Activated T-helper 1 cell treated with Interleukin-2 at 50 U/mL for 16 hours (primary cell): ENCODE data around the gene CNBP.
"Not testable (repeated sequence)": the region's sequence is repeated elsewhere in the genome, so short reads cannot be mapped to it uniquely, and the experiment has no call there.

Experiments
- DNase-seq: peaks from one replicate; pipeline ENCODE4 v3.0.0-alpha.2; 2020; ENCODE audit warnings: low read depth

The CNBP gene

DNA sequence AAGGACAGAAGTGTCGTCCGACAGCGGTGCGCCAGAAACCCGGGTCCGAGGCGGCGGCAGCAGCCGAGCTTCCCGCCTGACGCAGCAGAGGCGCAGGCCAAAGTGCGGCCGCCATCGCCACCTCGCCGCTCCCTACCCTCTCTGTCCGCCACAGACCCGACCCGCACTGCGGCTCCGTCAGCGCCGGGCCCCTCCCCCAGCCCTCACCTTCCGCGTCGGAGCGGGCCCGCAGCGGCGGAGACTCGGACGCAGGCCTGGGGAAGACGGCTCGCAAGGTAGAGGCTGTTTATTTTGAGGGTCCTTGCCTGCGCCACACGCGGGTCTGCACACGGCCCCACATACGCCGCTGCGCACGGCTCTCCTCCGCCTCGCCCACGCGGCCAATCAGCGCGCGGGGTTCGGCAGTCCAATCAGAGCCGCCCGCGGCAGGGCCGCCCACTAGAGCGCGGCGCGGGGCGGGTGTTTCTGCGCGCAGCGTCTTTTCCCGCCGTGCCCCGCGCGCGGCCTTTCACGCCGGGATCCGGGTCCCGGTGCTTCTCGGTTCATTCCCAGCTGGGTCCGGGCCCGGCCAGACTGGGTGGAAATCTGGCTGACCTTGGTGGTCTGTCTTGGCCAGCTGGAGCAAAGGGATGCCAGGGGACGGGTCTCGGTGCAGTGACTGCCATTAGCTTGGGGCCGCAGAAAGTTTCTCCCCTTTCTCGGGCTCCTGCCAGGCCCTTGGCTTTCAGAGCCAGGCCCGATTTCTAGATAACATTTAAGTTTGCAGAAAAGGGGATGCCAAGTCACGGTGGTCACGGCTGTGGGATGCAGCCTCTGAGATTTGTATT, at the start of gene CNBP:
TSS of gene CNBP (minus strand) at position 328 of the 827 bp plus-strand sequence. CDS start 12,139 bp downstream, outside the sequence.
- DNase-seq = peak; percentile 91

DNA sequence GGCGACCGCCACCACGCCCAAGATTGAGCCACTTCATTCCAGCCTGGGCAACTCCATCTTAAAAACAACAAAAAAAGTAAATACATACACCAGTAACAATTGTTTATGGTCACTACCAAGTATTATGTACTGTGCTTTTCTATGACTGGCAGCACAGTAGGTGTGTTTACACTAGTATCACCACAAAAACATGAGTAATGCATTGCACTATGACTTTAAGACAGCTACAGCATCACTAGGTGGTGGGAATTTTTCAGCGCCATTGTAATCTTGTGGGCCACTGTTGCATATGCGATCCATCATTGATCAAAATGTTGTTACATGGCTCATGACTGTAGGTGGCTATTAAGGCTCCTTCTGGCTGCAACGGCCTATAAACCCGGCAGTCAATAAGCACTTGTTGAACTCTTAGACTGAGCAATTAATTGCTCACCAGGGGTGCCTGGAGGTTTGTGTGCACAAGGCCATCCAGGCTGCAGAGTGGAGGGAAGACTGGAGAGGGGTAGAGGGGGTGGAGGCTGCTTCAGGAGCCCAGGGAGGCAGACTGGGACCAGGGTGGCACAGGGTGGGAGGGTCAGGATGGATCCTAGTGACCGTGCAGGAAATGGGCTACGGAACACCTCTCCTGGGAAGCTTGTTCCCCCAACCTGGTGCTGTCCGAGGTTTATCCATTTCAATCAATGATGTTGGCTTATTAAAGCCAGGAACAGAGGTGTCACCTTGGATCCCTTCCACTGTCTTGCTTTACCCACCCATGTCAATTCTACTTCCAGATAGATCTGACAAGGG, 47.8 kb upstream of the CNBP start:
- DNase-seq = no peak

DNA sequence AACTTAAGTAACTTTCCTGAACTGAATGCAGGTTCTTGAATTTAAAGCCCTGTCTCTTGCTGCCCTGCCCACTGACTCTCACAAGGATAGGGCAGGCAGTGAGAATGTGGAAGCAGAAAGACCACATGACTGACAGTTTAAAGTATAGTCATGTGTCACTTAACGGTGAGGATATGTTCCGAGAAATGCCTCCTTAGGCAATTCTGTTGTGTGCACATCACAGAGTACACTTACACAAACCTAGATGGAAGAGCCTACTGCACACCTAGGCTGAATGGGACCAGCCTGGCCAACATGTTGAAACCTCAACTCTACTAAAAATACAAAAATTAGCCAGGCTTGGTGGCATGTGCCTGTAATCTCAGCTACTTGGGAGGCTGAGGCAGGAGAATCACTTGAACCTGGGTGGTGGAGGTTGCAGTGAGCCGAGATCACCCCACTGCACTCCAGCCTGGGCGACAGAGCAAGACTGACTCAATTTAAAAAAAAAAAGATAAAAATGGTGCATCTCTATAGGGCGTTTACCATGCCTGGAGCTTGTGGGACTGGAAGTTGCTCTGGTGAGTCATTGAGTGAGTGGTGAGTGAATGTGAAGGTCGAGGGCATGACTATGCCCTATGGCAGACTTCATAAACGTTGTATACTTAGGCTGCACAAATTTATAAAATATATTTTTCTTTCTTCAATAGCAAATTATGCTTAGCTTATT, 46.8 kb upstream of the CNBP start:
- no peak for DNase-seq

DNA sequence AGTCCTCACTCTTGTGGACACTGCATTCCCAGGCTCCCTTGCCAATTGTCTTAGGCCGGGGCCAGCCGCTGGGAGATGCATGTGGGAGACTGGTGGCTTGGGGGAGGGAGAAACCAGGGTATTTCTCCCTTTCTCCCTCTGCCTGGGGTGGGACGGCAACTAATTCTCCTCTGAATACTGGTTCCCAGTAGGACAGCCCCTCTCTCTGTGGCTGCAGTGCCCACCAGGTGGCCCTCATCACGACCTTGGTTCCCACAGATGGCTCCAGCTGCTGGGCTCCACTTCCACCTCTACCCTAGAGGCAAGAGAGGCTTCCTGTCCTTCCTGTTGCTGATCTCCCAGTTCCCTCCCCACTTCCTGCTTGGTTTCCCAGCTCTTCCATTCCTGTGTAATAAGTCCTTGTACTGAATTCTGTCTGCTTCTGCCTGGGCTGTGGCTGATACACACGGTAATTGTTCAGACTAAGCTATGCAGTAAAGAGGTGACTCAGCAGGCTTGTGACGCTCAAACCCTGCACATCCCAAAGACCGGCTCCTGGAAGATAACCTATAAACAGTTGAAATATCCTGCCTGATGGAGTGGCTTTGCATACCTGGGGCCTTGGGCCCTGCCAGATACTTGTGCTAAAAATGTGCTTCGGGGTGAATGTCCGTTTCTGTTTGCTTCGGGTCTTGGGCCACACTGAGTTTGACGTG, 45.3 kb upstream of the CNBP start:
- no peak for DNase-seq

DNA sequence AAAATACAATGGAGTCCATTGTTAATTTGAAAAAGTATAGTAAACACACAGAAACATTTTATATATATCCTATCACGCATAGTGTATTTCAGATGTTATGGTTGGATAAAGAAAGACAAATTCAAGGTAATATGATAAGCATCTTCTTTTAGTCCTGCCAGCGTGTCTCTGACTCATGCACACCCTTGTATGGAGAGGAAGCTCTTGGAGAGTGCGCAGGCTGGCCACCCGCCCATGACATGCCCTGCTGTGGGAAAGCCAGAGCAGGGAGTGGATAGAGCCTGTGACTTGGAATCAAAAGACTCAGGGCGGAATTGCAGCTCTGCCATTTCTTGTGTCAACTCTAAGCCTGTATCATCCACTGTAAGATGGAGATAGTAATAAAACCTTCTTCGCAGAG, 42.7 kb upstream of the CNBP start:
- DNase-seq = no peak

DNA sequence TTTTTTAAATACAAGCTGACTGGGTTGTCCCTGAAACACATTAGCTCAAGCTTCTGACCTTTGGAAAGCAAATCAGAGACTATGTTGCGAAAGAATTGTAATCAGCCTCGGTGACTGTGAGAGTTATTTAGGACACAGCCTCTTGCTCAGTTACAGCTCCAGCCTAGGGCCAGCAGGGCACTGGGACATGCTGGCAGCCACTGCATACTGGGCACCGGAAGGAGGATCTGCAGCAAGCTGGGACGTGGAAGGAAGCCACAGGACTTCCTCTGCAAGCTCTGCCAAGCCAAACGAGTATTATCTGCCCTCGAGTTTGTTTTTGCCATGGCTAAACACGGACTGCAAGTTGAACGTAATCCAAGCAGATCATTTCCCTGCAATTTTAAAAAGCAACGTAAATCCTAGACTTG, 41.3 kb upstream of the CNBP start:
- no peak for DNase-seq

DNA sequence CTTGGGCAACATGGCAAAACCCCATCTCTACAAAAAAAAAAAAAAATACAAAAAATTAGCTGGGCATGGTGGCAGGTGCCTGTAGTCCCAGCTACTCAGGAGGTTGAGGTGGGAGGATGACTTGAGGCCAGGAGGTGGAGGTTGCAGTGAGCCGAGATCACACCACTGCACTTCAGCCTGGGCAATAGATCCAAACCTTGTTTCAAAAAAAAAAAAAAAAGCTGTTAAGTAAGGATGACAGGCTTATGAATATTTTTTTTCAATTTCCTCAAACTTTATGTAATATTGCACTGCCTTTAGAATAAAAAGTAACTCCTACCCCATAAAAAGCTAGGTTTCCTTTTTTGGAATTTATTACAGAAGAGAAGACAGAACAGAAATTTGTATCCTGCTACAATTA, 40.7 kb upstream of the CNBP start:
- not testable (repeated sequence) for DNase-seq

DNA sequence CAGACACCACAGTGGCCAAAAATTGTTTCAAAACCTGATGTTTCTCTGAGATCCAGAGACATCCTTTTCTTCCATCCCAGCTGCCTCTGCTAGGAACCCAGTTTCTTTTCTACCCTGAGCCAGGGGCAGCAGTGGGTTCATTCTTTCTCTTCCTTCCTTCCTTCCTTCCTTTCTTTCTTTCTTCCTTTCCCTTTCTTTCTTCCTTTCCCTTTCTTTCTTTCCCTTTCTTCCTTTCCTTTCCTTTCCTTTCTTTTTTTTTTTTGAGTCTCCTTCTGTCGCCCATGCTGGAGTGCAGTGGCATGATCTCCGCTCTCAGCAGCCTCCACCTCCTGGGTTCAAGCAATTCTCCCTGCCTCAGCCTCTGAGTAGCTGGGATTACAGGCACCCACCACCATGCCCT, 35.0 kb upstream of the CNBP start:
- no peak for DNase-seq

DNA sequence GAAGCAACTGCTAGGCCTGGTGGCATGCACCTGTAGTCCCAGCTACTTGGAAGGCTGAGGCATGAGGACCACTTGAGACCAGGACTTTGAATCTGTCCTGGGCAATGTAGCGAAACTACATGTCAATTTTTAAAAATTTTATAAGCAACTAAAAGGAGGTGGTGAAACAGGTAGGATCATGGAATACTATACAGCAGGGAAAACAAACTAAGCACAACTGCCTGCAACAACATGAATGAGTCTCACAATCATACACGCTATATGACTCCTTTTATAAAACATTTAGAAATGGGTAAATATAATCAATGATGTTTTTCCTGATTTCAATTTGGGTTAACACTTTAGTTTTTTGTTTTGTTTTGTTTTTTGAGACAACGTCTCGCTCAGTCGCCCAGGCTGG, 29.5 kb upstream of the CNBP start:
- DNase-seq = no peak

DNA sequence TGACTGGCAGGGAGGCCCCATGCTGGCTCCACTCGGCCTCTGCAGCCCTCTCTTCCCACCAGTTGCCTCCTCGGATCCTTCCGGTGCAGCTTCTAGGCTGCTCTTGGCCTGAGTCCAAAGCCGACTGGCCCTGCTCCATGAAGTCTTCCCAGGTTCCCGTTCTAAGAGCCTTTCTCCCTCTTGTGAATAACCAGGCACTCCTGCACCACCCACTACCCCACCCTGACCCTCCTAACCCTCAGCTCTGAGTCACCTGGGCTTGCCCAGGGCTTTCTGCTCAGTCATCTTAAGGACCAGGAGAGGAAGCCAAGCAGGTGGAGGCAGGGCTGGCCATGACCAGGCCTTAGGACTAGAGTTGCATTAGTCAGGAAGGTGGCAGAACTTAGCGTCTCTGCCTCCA, 28.1 kb upstream of the CNBP start:
- DNase-seq = no peak

DNA sequence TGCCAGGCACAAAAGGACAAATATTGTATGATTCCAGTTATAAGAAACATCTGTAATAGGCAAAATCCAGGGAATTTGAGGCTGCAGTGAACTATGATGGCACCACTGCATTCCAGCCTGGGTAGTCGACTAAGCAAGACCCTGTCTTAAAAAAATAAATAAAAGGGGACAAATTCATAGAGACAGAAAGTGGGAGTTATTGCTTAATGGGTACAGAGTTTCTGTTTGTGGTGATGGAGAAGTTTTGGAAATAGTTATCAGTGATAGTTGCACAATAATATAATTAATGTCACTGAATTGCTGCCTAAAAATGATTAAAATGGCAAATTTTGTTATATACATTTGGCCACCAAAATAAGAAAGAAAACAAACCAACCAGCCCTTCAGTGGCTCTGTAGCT, 27.6 kb upstream of the CNBP start:
- no peak for DNase-seq

DNA sequence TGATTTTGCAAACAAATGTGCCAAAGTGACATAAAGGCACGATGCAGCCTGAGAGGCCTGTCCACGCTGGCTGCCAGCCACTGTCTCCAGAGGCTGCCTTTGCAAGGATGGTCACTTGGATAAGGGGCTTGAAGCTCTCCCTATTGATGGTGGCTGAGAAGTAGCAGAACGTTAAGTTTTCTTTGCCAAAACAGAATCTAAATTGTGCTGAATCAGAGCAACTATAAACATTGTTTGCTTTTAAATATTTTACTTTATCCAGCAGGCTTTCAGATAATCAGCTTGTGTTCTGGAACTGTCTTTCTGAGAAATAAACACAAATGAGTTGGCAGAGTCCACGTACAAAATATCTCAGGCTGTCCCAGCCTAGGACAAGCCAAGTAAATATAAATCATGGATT, 23.8 kb upstream of the CNBP start:
- no peak for DNase-seq

DNA sequence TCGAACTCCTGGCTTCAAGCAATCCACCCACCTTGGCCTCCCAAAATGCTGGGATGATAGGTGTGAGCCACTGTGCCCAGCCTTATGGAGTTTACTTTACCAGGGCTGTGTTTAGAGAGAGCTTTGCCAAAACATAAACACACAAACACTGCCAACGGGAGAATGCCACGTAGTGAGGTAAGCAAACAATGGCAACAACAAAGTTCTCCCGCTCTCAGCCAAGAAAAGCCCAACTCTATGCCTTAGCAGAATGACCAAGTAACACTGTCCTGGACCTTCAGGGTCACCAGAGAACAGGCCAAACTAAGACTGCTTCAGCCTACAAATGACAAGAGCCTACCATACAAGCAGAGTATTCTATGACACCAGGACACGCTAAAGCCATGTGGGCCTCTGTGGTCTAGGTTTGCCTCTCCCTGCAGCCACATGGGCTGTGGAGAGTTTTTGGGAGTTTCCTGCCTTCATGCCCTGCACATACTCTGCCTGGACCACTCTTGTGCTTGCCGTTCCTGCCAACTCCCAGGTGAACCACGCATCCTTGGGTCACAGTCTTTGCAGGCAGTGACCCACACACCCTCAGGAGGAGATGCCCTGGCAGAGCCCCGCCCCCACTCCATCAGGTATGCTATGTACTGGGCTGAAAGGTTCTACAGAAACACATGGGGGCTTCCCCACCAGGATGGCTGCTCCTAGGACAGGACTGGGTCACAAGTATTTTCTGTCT, 21.6 kb upstream of the CNBP start:
- no peak for DNase-seq

DNA sequence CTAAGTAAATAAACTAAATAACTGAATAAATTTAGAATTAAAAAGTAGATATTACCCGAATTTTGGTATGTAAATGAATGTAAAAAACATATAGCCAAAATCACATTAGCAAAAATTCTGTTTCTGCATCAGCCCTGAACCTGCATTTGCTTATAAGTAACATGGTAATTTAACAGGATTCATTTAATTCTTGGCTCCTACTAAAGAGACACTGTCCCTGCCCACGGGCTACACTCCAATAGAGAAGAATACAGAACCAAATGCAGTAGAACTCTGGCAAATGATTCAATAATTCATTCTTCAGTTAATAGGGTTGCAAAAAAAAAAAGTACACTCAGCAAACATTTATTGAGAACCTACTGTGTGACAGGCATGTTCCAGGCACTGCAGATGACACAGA, 20.8 kb upstream of the CNBP start:
- no peak for DNase-seq

DNA sequence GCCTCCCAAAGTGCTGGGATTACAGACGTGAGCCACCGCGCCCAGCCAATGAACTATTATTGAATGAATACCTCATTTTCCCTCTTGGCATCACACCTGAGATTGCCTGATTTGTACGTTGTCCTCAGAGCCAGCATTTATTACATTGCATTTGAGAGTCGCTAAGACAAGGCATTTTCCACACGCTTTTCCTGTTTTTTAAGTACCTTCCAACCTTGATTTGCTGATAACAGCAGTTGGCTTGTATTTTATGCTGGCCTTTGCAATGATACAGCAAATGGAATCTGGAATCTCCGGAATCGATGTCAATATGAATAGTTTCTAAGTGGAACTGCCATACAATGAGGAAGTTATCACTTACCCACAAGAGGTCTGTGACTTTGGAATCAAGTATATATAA, 15.7 kb upstream of the CNBP start:
- no peak for DNase-seq

DNA sequence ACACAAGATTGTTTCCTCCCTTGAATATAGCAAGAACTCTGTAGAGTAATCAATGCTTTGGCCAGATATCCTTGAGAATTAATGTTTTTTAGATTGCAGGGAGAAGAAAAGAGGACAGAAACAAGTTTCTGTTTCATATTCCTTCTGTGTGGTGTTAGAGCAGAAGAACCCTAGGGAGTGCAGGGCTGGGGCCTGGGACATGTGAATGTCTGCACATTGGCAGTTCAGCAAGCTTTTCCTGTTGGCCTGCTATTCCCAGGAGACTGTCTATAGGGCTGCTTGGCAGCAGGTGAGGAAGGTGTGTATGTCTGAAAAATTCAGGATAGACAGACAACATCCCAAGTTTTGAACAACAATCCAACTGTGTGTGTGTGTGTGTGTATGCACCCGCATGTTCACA, 13.6 kb upstream of the CNBP start:
- no peak for DNase-seq

DNA sequence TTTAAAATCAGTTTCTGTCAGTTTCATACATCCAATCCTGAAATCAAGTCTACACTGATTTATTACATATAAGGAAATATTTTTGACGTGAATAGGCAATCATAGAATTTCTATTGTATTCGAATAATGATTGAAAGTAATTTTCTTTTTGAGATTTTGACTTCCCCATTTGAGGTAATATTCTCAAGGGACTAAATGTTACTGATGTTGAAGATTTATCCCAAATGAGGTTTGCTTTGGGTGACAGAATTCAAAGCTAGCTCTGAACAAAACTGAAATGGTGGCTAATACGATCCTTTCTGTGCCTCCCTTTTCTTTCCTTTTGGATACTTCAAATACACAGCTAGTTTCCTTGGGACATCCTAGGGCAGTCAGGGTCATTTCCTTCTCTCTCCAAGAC, 12.9 kb upstream of the CNBP start:
- DNase-seq = no peak

DNA sequence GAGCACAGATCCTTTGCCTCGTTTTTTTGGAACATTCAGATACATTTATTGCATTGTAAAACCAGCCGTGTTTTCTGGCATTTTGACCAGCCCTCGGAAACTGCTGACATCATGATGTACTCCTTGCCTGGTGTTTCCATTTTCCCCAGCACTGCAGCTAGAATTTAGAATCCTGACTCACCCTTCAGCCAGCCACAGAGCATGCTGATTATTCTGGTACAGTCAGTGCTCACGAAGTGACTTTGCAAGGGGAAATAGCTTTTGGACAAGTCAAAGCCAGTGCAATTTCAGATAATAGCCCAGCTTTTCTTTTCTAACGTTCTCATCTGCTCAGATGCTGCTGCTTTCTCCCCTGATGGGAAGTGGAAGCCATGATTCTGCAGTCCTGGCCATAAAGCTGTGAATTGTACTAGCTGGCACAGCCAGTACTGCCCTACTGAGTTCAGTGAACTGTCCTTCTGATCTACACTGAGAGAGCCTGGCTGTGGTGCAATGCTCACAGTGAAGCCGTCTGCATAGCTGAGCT, 12.1 kb upstream of the CNBP start:
- no peak for DNase-seq

DNA sequence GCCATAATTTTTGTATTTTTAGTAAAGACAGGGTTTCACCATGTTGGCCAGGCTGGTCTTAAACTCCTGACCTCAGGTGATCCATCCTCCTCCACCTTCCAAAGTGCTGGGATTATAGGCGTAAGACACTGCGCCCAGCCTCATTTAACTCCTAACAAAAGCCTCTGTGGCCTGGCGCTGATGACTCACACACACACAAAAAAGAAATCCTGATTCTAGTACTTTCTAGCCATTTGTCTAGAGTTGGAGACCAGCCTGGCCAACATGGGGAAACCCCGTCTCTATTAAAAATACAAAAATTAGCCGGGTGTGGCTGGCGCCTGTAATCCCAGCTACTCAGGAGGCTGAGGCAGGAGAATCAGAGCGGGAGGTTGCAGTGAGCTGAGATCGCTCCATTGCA, 6.1 kb upstream of the CNBP start:
- DNase-seq = not testable (repeated sequence)

DNA sequence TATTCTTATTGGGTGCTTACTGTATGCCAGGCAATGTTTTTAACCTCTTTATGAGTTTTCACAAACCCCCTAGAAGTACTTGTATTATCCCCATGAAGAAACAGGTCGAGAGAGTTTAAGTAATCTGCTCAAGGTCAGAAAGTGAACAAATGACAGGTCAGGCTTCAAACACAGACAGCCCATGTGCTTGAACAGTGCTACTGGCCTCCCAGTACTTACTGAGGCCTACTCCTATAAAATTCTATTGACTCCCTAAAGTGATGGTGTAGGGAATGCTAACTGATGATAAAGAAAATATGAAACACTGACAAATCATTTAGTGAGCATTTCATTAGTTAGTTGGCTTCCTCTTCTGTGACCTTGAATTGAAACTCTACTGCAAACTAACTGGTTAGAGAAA, 4.2 kb upstream of the CNBP start:
- DNase-seq = no peak

DNA sequence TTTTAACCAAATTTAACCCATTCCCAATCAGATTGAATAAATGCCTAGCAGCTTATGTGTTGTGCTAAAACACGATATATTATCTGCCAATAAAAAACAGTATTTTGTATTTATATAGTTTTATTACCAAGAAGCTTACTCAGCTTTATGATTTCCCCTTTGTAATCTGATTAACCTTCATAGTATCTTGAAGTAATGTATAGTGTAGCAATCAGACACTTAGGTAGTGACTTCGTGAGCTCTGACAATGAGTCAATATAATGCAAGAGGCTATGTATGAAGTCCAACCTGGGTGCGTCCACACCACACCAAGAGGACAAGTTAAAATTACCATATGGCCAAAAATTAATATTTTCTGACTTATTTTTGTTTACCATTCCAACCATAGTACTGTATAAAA, 2.1 kb upstream of the CNBP start:
- no peak for DNase-seq
